HG03571 (cell line): ENCODE results near the gene P2RX5.
A peak's percentile ranks its signal among the peaks of the same experiment; 100 is the strongest.
"Not testable (repeated sequence)": the region's sequence is repeated elsewhere in the genome, so short reads cannot be mapped to it uniquely, and the experiment has no call there.

Experiments used
- ATAC-seq: cut with Tn5 transposase; IDR thresholded peaks from one replicate; pipeline ENCODE4 v1.9.1; 2021; ENCODE audit not compliant: unreplicated experiment

P2RX5 gene

GRCh38 chr17:3695723-3696411, at the start of gene P2RX5:
Gene P2RX5, minus strand, starts transcription at chr17:3696155. Its CDS starts 150 bp downstream, at chr17:3696005.
- no peak for ATAC-seq

GRCh38 chr17:3745071-3745470, 49.1 kb upstream of the P2RX5 start:
- no peak for ATAC-seq

- ATAC-seq = no peak
Observed at GRCh38 chr17:3744014-3744413, 48.1 kb upstream of the P2RX5 start.

GRCh38 chr17:3740611-3741073, 44.7 kb upstream of the P2RX5 start:
- ATAC-seq = no peak

- ATAC-seq = no peak
Observed at GRCh38 chr17:3739422-3740124, 43.6 kb upstream of the P2RX5 start.

GRCh38 chr17:3738562-3739295, 42.8 kb upstream of the P2RX5 start:
- ATAC-seq = no peak

- ATAC-seq = no peak
Observed at GRCh38 chr17:3735515-3735914, 39.6 kb upstream of the P2RX5 start.

GRCh38 chr17:3734911-3735276, 38.9 kb upstream of the P2RX5 start:
- not testable (repeated sequence) for ATAC-seq

GRCh38 chr17:3732210-3732621, 36.3 kb upstream of the P2RX5 start:
- no peak for ATAC-seq

GRCh38 chr17:3730881-3731429, 35.0 kb upstream of the P2RX5 start:
- ATAC-seq = no peak

GRCh38 chr17:3729881-3730280, 33.9 kb upstream of the P2RX5 start:
- no peak for ATAC-seq

- not testable (repeated sequence) for ATAC-seq
Observed at GRCh38 chr17:3728099-3728498, 32.1 kb upstream of the P2RX5 start.

GRCh38 chr17:3727041-3727440, 31.1 kb upstream of the P2RX5 start:
- ATAC-seq = no peak

- ATAC-seq = no peak
Observed at GRCh38 chr17:3724378-3725077, 28.6 kb upstream of the P2RX5 start.

- peak; percentile 84 for ATAC-seq
Observed at GRCh38 chr17:3723556-3724377, 27.8 kb upstream of the P2RX5 start, which contains the start of gene HASPIN. Gene HASPIN, plus strand, starts transcription at chr17:3723903. Its CDS starts 33 bp downstream, at chr17:3723936.

- ATAC-seq = no peak
Observed at GRCh38 chr17:3723188-3723555, 27.2 kb upstream of the P2RX5 start.

- no peak for ATAC-seq
Observed at GRCh38 chr17:3722716-3723115, 26.8 kb upstream of the P2RX5 start.

- ATAC-seq = no peak
Observed at GRCh38 chr17:3719265-3719664, 23.3 kb upstream of the P2RX5 start.

GRCh38 chr17:3718201-3718600, 22.2 kb upstream of the P2RX5 start:
- ATAC-seq = no peak

- no peak for ATAC-seq
Observed at GRCh38 chr17:3715296-3715695, 19.3 kb upstream of the P2RX5 start.
